Measurements from ENCODE around the gene SRSF10. TPM values are rescaled to one million over a fixed set of nuclear protein-coding genes. Genes with fewer than 3 reads are reported as not detected.

Gene SRSF10
- total and polyA plus RNA-seq, 9 of the 15 experiments (the other 6 are each of a cell fraction or from before 2014, with no cell fraction given) = 154 to 264 (median 205) TPM

- TF ChIP-seq HDAC2 (IDR thresholded peaks at IDR 0.05) = peak; percentile 17; the same call in 1 of the 2 replicates
- peak; percentile 14 for TF ChIP-seq MXD1 (CRISPR knock-in tag; IDR thresholded peaks at IDR 0.05; ENCODE audit: borderline replicate concordance, poor library complexity, severe bottlenecking)
- peak; percentile 53; the same call in 1 of the 2 replicates for TF ChIP-seq CBFB (CRISPR knock-in tag; IDR thresholded peaks at IDR 0.05)
- TF ChIP-seq ZNF431 (CRISPR knock-in tag; IDR thresholded peaks at IDR 0.05) = peak; percentile 93
- no peak for TF ChIP-seq TCF7 (IDR thresholded peaks at IDR 0.05; ENCODE audit: borderline replicate concordance)
- TF ChIP-seq PHB (CRISPR knock-in tag; IDR thresholded peaks at IDR 0.05) = peak; percentile 91
- TF ChIP-seq ELF4 (CRISPR knock-in tag; IDR thresholded peaks at IDR 0.05) = 0 out of 2 replicates have a peak, but pooled peaks have one; percentile 75
- peak; percentile 92 for TF ChIP-seq ARID4B (CRISPR knock-in tag; IDR thresholded peaks at IDR 0.05)
- no peak for TF ChIP-seq SRSF9 (IDR thresholded peaks at IDR 0.05; ENCODE audit: borderline replicate concordance, low read depth, low read length)
- peak; percentile 80; the same call in 1 of the 2 replicates for TF ChIP-seq NKRF (IDR thresholded peaks at IDR 0.05; ENCODE audit: borderline replicate concordance)
- peak; percentile 95; the same call in 1 of the 2 replicates for TF ChIP-seq ZNF282 (CRISPR knock-in tag; IDR thresholded peaks at IDR 0.05)
- no peak for TF ChIP-seq ETV6 (IDR thresholded peaks at IDR 0.05; ENCODE audit: borderline replicate concordance in 1 of 2, low read depth in 2 of 2, low read length in 1 of 2)
- peak; percentile 60; the same call in 1 of the 2 replicates for TF ChIP-seq ETV6 (CRISPR knock-in tag; IDR thresholded peaks at IDR 0.05; ENCODE audit: borderline replicate concordance)
- peak; percentile 92 for TF ChIP-seq MYBL2 (IDR thresholded peaks at IDR 0.05; ENCODE audit: low read depth)
- peak; percentile 50; the same call in 1 of the 2 replicates for TF ChIP-seq MYBL2 (CRISPR knock-in tag; IDR thresholded peaks at IDR 0.05; ENCODE audit: borderline replicate concordance)
- TF ChIP-seq DACH1 (IDR thresholded peaks at IDR 0.05; ENCODE audit: partially characterized antibody) = peak; percentile 13
- TF ChIP-seq GMEB1 (CRISPR knock-in tag; IDR thresholded peaks at IDR 0.05) = peak; percentile 57; the same call in 1 of the 2 replicates
- no peak for TF ChIP-seq ATF1 (CRISPR knock-in tag; IDR thresholded peaks at IDR 0.05)
- TF ChIP-seq ATF1 (tag; IDR thresholded peaks at IDR 0.05) = peak; percentile 81
- no peak for TF ChIP-seq ZNF695 (CRISPR knock-in tag; IDR thresholded peaks at IDR 0.05)
Observed at GRCh38 chr1:23979881-23980727, at the start of gene SRSF10 (continued).

All from K562 (cell line).